ENCODE measurements around the gene UBXN4.

DNA sequence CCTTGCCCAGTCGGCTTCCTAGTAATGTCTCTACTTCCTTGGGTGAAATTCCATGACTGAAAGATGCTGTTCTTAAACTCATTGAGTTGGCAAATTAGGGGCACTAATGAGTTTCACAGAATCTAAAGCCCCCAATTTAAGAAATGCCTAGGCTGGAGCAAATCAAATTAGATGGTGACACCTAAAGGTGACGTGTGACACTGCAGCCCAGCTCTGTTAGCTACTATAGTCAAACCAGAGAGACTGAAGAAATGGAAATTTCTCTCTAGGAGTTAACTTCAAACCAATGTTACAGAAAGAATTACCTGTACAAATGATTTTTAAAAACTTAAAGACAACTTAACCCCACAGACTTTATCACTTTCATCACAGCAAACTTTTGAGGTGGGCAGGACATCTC is 58.1 kb downstream of the UBXN4 start:
- TF ChIP-seq YY1 (IDR thresholded peaks at IDR 0.05; ENCODE audit: insufficient read depth, insufficient read length) (no peak), SUZ12 (IDR thresholded peaks at IDR 0.05; ENCODE audit: extremely low read depth, insufficient read depth, insufficient read length) (no peak)

Measured in NT2/D1 (cell line).